ENCODE data around the gene PPP2R3A.

DNA sequence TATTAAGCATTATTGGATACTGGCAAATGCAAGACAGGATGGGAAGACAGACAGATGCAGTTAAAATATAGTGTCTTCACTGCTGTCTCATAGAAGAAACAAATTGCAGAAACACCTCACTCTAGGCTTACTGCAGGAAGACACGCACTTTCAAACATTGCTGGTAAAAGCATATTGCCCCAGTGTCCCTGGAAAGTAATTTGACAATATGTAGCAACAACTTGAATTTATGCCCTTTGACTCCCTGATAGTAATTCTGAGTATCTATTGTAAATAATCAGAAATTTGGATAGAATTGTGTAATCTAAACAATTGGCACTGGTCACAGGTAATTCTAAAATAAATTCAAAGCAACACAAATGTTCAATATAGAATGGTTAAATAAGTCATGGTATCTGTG, 168.6 kb downstream of the PPP2R3A start:
- TF ChIP-seq, protein P1, sequence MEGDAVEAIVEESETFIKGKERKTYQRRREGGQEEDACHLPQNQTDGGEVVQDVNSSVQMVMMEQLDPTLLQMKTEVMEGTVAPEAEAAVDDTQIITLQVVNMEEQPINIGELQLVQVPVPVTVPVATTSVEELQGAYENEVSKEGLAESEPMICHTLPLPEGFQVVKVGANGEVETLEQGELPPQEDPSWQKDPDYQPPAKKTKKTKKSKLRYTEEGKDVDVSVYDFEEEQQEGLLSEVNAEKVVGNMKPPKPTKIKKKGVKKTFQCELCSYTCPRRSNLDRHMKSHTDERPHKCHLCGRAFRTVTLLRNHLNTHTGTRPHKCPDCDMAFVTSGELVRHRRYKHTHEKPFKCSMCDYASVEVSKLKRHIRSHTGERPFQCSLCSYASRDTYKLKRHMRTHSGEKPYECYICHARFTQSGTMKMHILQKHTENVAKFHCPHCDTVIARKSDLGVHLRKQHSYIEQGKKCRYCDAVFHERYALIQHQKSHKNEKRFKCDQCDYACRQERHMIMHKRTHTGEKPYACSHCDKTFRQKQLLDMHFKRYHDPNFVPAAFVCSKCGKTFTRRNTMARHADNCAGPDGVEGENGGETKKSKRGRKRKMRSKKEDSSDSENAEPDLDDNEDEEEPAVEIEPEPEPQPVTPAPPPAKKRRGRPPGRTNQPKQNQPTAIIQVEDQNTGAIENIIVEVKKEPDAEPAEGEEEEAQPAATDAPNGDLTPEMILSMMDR (conservative IDR thresholded peaks at IDR 0.05): no peak
- no peak for TF ChIP-seq ZFX (IDR thresholded peaks at IDR 0.05)

Data from C4-2B (cell line).